GM18868 (cell line): ENCODE data around the gene NINL.
"Not testable (repeated sequence)": the region's sequence is repeated elsewhere in the genome, so short reads cannot be mapped to it uniquely, and the experiment has no call there.

Experiments
- ATAC-seq: cut with Tn5 transposase; IDR thresholded peaks from one replicate; pipeline ENCODE4 v1.9.1; 2021; ENCODE audit warnings: mild to moderate bottlenecking, moderate library complexity; ENCODE audit not compliant: unreplicated experiment

The NINL gene

GRCh38 chr20:25592135-25592852 lies 7.0 kb upstream of the NINL start:
- no peak for ATAC-seq

GRCh38 chr20:25590778-25591177 lies 5.4 kb upstream of the NINL start:
- not testable (repeated sequence) for ATAC-seq

- no peak for ATAC-seq
These were observed 3.2 kb upstream of the NINL start for GRCh38 chr20:25588491-25588890.

GRCh38 chr20:25587536-25587935 lies 2.2 kb upstream of the NINL start:
- ATAC-seq: no peak

GRCh38 chr20:25586877-25587276 lies 1.5 kb upstream of the NINL start:
- ATAC-seq: no peak

GRCh38 chr20:25583607-25584006 lies 1.7 kb downstream of the NINL start:
- not testable (repeated sequence) for ATAC-seq

- no peak for ATAC-seq
These were observed 4.6 kb downstream of the NINL start for GRCh38 chr20:25580711-25581110.

- ATAC-seq: no peak
These were observed 6.1 kb downstream of the NINL start for GRCh38 chr20:25579081-25579770.

- no peak for ATAC-seq
These were observed 8.4 kb downstream of the NINL start for GRCh38 chr20:25576783-25577530.

GRCh38 chr20:25574411-25574810 lies 10.9 kb downstream of the NINL start:
- no peak for ATAC-seq

- ATAC-seq: no peak
These were observed 11.8 kb downstream of the NINL start for GRCh38 chr20:25573288-25574251.

- no peak for ATAC-seq
These were observed 13.5 kb downstream of the NINL start for GRCh38 chr20:25571817-25572216.

GRCh38 chr20:25571240-25571639 lies 14.1 kb downstream of the NINL start:
- ATAC-seq: no peak

GRCh38 chr20:25570148-25570530 lies 15.2 kb downstream of the NINL start:
- ATAC-seq: no peak

- ATAC-seq: no peak
These were observed 18.0 kb downstream of the NINL start for GRCh38 chr20:25567286-25567685.

GRCh38 chr20:25566821-25567220 lies 18.5 kb downstream of the NINL start:
- no peak for ATAC-seq

GRCh38 chr20:25565578-25566157 lies 19.7 kb downstream of the NINL start:
- no peak for ATAC-seq

- no peak for ATAC-seq
These were observed 21.5 kb downstream of the NINL start for GRCh38 chr20:25563876-25564275.

- no peak for ATAC-seq
These were observed 22.0 kb downstream of the NINL start for GRCh38 chr20:25563362-25563761.

- not testable (repeated sequence) for ATAC-seq
These were observed 23.6 kb downstream of the NINL start for GRCh38 chr20:25561771-25562170.
